ENCODE measurements around the gene SLFN12L.

GRCh38 chr17:35496451-35497290 is 40.8 kb downstream of the SLFN12L start:
- TF ChIP-seq, protein P1, sequence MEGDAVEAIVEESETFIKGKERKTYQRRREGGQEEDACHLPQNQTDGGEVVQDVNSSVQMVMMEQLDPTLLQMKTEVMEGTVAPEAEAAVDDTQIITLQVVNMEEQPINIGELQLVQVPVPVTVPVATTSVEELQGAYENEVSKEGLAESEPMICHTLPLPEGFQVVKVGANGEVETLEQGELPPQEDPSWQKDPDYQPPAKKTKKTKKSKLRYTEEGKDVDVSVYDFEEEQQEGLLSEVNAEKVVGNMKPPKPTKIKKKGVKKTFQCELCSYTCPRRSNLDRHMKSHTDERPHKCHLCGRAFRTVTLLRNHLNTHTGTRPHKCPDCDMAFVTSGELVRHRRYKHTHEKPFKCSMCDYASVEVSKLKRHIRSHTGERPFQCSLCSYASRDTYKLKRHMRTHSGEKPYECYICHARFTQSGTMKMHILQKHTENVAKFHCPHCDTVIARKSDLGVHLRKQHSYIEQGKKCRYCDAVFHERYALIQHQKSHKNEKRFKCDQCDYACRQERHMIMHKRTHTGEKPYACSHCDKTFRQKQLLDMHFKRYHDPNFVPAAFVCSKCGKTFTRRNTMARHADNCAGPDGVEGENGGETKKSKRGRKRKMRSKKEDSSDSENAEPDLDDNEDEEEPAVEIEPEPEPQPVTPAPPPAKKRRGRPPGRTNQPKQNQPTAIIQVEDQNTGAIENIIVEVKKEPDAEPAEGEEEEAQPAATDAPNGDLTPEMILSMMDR (optimal IDR thresholded peaks at IDR 0.05 in 1 of 3, IDR thresholded peaks at IDR 0.05 in 1 of 3, conservative IDR thresholded peaks at IDR 0.05 in 1 of 3; ENCODE audit: extremely low read depth in 1 of 3, insufficient read depth in 2 of 3, low read length in 3 of 3), result no peak
- peak; percentile 51 for TF ChIP-seq EZH2 (IDR thresholded peaks at IDR 0.05; ENCODE audit: low read length)

Data from keratinocyte (primary cell).